Sigmoid colon (tissue), 7 donors: ENCODE data around the gene TPGS2. TPM values are rescaled to one million over a fixed set of nuclear protein-coding genes. Genes with fewer than 3 reads are reported as not detected.
A peak's percentile ranks its signal among the peaks of the same experiment; 100 is the strongest.

Experiments
- DNase-seq: peaks from one replicate; pipeline ENCODE4 v3.0.0-alpha.2; 2019
- H3K27ac ChIP-seq, 4 donors: fragments of 200-600 bp; sonication (generic); one replicate each; pipeline ENCODE4 v1.5.1; 2016 to 2019; ENCODE audit warnings: mild to moderate bottlenecking in 1 of 4
- H3K27me3 ChIP-seq, 3 donors: fragments of 200-600 bp; sonication (generic); one replicate each; pipeline ENCODE4 v1.5.1; 2019; ENCODE audit warnings: mild to moderate bottlenecking in 1 of 3
- H3K36me3 ChIP-seq, 4 donors: fragments of 200-600 bp; sonication (generic); one replicate each; pipeline ENCODE4 v1.5.1; 2016 to 2019
- H3K4me1 ChIP-seq, 4 donors: fragments of 200-600 bp; sonication (generic); one replicate each; pipeline ENCODE4 v1.5.1; 2017 to 2019
- H3K4me3 ChIP-seq, 4 donors: fragments of 200-600 bp; sonication (generic); one replicate each; pipeline ENCODE4 v1.5.1; 2017 to 2019; ENCODE audit warnings: mild to moderate bottlenecking in 2 of 4, moderate library complexity in 1 of 4
- H3K9me3 ChIP-seq, 4 donors: fragments of 200-600 bp in 3 of 4; sonication (generic) in 3 of 4; one replicate each; pipeline versions ENCODE4 v1.5.1 to v1.6.1; 2013 to 2019
- EP300 ChIP-seq, 4 donors: sonication (generic); formaldehyde crosslinking; IDR thresholded peaks; one replicate each; pipeline ENCODE4 v1.6.1; 2017; ENCODE audit warnings: antibody characterized with exemption in 4 of 4
- POLR2A ChIP-seq, 2 donors: fragments of 450-650 bp; IDR thresholded peaks; one replicate each; pipeline ENCODE4 v1.6.1; 2016; ENCODE audit warnings: antibody characterized with exemption in 2 of 2, mild to moderate bottlenecking in 2 of 2, moderate library complexity in 2 of 2
- POLR2AphosphoS5 ChIP-seq, 4 donors: sonication (generic); formaldehyde crosslinking; IDR thresholded peaks; one replicate each; pipeline ENCODE4 v1.6.1; 2017; ENCODE audit warnings: antibody characterized with exemption in 4 of 4
- WGBS, 2 donors: extraction: QIAGEN DNeasy Blood & Tissue Kit; methylation state at CpG; one replicate each; pipeline ENCODE4 v1.1.7; 2013; 5-methylcytosine and 5-hydroxymethylcytosine counted together
- intact Hi-C: fragments of 100-400 bp; cut with DNase I; formaldehyde crosslinking; loops from one replicate; pipeline ENCODE4 v1.15.1; 2023
- polyA plus RNA-seq, 3 donors: library from polyadenylated mRNA; stranded (reverse); fragments of 200-250 nt; gene quantifications; one replicate each; pipeline ENCODE4 v1.2.3, GENCODE V29; 2013
- total RNA-seq, 4 donors: library from RNA; depleted of rRNA; stranded (reverse); fragments of >200 nt; gene quantifications; one replicate each; pipeline ENCODE4 v1.1.0, GENCODE V29; 2016
- TF ChIP-seq, protein P1 (sequence below), 4 experiments: fragments of 450-650 bp in 3 of 4; fragments of 200-600 bp in 1 of 4; IDR thresholded peaks; one replicate each; pipeline ENCODE4 v1.5.1; 2016 to 2019; ENCODE audit warnings: antibody characterized with exemption in 4 of 4, mild to moderate bottlenecking in 3 of 4, moderate library complexity in 2 of 4
- donor health status: healthy with polysubstance abuse.
- donor health status: Bipolar disorder and iron deficiency.
- donor health status: healthy.

TPGS2 gene
- total and polyA plus RNA-seq, 7 donors = 43.2 to 96.9 (median 62.6) TPM

GRCh38 chr18:36829362-36830157 lies 758 bp upstream of the TPGS2 start:
- intact Hi-C loops = no loop called here
- DNase-seq = peak; percentile 65
- no peaks in the 10 kb centered on the region for H3K36me3 ChIP-seq
- WGBS, 2 donors = 4 to 18% methylated on average over 17 of the region's 17 CpGs
- H3K9me3 ChIP-seq = no peaks in the 10 kb centered on the region
- peak overlapping the region; percentile 68 to 76 (median 72) for H3K4me3 ChIP-seq
- no peak for TF ChIP-seq POLR2A (IDR thresholded peaks at IDR 0.05)
- TF ChIP-seq, protein P1, sequence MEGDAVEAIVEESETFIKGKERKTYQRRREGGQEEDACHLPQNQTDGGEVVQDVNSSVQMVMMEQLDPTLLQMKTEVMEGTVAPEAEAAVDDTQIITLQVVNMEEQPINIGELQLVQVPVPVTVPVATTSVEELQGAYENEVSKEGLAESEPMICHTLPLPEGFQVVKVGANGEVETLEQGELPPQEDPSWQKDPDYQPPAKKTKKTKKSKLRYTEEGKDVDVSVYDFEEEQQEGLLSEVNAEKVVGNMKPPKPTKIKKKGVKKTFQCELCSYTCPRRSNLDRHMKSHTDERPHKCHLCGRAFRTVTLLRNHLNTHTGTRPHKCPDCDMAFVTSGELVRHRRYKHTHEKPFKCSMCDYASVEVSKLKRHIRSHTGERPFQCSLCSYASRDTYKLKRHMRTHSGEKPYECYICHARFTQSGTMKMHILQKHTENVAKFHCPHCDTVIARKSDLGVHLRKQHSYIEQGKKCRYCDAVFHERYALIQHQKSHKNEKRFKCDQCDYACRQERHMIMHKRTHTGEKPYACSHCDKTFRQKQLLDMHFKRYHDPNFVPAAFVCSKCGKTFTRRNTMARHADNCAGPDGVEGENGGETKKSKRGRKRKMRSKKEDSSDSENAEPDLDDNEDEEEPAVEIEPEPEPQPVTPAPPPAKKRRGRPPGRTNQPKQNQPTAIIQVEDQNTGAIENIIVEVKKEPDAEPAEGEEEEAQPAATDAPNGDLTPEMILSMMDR (IDR thresholded peaks at IDR 0.05) = no peak
- TF ChIP-seq EP300 (IDR thresholded peaks at IDR 0.05) = no peak
- TF ChIP-seq POLR2AphosphoS5 (IDR thresholded peaks at IDR 0.05) = no peak
- peak overlapping the region; percentile 75 to 89 (median 82) for H3K27ac ChIP-seq
- H3K27me3 ChIP-seq = no peaks in the 10 kb centered on the region
- peaks cover 0 to 20% (median 15%) of the 10 kb centered on the region in 4 donors for H3K4me1 ChIP-seq

- intact Hi-C loops = no loop called here
- peak; percentile 63 for DNase-seq
- WGBS, 2 donors = 0% methylated on average over 18 of the region's 18 CpGs
Measured at GRCh38 chr18:36828157-36828629, 609 bp downstream of the TPGS2 start.

GRCh38 chr18:36826556-36826955 lies 2.2 kb downstream of the TPGS2 start:
- no peaks in the 10 kb centered on the region for H3K9me3 ChIP-seq
- intact Hi-C loops = no loop called here
- DNase-seq = no peak
- H3K27me3 ChIP-seq = no peaks in the 10 kb centered on the region
- no peak overlapping the region for H3K4me3 ChIP-seq
- no peak overlapping the region for H3K27ac ChIP-seq
- H3K4me1 ChIP-seq = peaks cover 0 to 20% (median 15%) of the 10 kb centered on the region in 4 donors
- 95% methylated on average over 3 of the region's 3 CpGs for WGBS, 2 donors
- H3K36me3 ChIP-seq = no peaks in the 10 kb centered on the region
- no peak for TF ChIP-seq POLR2A (IDR thresholded peaks at IDR 0.05)
- TF ChIP-seq EP300 (IDR thresholded peaks at IDR 0.05) = no peak
- TF ChIP-seq, protein P1 (IDR thresholded peaks at IDR 0.05) = no peak
- TF ChIP-seq POLR2AphosphoS5 (IDR thresholded peaks at IDR 0.05) = no peak

More at GRCh38 chr18:36828157-36828629, 609 bp downstream of the TPGS2 start:
- Histone ChIP-seq H3K9me3 (no peaks in the 10 kb centered on the region), H3K4me1 (peaks cover 0 to 20% (median 15%) of the 10 kb centered on the region in 4 donors), H3K27me3 (no peaks in the 10 kb centered on the region), H3K36me3 (no peaks in the 10 kb centered on the region), H3K27ac (peak overlapping the region; percentile 75 to 89 (median 82)), H3K4me3 (peak overlapping the region; percentile 68 to 76 (median 72))
- no peak for TF ChIP-seq POLR2AphosphoS5 (IDR thresholded peaks at IDR 0.05)

DNA sequence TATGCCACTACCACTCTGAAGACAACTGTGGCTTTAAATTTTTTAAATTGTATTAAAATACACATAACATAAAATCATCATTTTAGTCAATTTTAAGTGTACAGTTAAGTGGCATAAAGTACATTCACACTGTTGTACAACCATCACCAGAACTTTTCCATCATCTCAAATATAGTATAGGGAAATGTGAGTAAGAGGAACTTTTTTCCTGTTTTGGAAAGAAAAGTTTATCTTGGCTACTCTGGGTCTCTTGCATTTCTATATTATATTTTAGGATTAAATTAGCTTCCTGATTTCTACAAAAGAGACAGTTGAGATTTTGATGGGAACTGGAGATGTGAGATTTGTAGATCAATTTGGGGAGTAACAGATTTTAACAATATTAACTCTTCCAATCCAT lies 3.3 kb downstream of the TPGS2 start:
- no peaks in the 10 kb centered on the region for H3K9me3 ChIP-seq
- H3K27ac ChIP-seq = no peak overlapping the region
- H3K4me1 ChIP-seq = peaks cover 0 to 20% (median 15%) of the 10 kb centered on the region in 4 donors
- no peak for TF ChIP-seq POLR2AphosphoS5 (IDR thresholded peaks at IDR 0.05)
- TF ChIP-seq EP300 (IDR thresholded peaks at IDR 0.05) = no peak
- TF ChIP-seq POLR2A (IDR thresholded peaks at IDR 0.05) = no peak
- TF ChIP-seq, protein P1 (IDR thresholded peaks at IDR 0.05) = no peak
- no peak overlapping the region for H3K4me3 ChIP-seq
- H3K36me3 ChIP-seq = no peaks in the 10 kb centered on the region
- no peak for DNase-seq
- no peaks in the 10 kb centered on the region for H3K27me3 ChIP-seq
- intact Hi-C loops = no loop called here

DNA sequence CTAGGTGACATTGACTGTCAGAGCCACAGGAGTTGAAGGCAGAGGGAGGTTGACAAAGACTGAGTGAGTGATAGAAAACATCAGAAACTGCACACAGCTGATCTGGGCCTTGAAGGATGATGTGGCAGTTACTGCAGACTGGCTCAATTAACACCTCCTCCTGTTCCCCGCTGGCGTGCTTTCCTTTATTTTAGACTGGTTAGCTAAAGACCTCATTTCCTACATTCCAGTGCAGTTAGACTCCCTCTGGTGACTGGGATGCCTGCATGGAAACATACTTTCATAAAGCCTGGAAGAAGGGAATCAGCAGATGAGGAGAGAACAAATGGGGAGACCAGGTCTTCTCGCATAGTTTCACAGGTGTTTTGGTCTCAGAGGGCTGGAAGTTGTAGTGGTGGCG lies 7.1 kb downstream of the TPGS2 start:
- Histone ChIP-seq H3K27ac (no peak overlapping the region), H3K4me3 (no peak overlapping the region), H3K9me3 (no peaks in the 10 kb centered on the region), H3K27me3 (no peaks in the 10 kb centered on the region), H3K4me1 (no peaks in the 10 kb centered on the region), H3K36me3 (peaks cover 0 to 20% (median 4%) of the 10 kb centered on the region in 4 donors)
- 97 to 98% methylated on average over 4 of the region's 4 CpGs for WGBS, 2 donors
- TF ChIP-seq POLR2A (IDR thresholded peaks at IDR 0.05) (no peak), POLR2AphosphoS5 (IDR thresholded peaks at IDR 0.05) (no peak), EP300 (IDR thresholded peaks at IDR 0.05) (no peak)
- TF ChIP-seq, protein P1 (IDR thresholded peaks at IDR 0.05) = no peak
- intact Hi-C loops = no loop called here
- no peak for DNase-seq
